HG02678 (cell line): Measurements from ENCODE around the gene KIAA0040.

Source experiments
- ATAC-seq: cut with Tn5 transposase; IDR thresholded peaks from one replicate; pipeline ENCODE4 v1.9.1; 2021; ENCODE audit warnings: mild to moderate bottlenecking, moderate library complexity; ENCODE audit not compliant: unreplicated experiment

KIAA0040 gene

DNA sequence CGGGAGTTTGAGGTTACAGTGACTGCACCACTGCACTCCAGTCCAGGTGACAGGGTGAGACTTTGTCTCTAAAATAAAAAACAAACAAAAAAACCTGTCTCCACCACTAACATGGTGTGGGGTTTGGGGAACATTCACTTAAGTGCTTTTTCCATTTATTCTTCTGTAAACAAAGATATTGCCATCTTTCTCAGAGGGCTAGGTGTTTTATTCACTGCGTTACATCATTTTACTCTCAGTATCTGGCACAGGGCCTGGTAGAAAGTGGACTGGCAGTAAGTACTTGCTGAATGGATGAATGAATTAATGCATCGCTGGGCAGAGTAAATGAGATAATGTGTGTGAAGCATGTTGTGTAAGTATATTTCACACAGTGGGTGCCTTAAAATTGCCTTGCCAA lies 20.1 kb downstream of the KIAA0040 start:
- ATAC-seq, result no peak

DNA sequence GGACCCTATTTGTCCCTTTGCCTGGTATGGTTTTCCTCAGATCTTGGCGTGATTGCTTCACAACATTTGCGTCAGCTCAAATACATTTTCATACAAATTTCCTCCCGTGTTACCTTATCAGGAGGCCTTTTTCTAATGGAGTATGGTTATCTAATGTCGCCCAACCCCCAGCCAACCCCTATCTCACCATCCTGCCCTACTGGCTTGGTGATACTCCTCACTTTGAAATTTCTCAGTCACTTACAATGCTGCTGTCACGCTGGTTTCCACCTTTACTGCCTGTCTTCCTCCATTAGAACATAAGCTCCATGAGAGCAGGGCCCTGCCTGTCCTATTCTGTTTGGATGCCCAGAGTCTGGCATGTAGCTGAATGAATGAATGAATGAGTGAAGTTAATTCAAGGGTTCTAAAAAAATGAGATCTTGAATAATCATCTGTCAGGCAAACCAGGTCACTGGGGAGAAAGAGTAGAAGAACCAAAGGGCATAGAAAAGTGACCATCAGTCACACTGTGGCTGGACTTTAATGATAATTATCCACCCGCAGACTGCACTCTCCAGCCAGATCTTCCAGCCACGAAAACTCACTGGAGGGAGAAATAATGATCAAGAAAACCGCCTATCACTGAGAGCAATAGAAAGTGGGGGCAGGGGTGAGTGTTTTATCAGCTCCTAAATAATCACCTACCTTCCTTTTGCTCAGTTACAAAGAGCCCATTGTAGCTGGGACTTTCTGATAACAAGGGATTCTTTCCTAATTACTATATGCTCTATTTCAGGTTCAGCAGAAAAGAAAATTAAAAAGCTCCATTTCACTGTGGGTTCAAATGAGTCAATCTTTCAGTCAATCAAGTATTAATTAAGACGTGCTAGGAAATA lies 21.3 kb downstream of the KIAA0040 start:
- ATAC-seq, result no peak

DNA sequence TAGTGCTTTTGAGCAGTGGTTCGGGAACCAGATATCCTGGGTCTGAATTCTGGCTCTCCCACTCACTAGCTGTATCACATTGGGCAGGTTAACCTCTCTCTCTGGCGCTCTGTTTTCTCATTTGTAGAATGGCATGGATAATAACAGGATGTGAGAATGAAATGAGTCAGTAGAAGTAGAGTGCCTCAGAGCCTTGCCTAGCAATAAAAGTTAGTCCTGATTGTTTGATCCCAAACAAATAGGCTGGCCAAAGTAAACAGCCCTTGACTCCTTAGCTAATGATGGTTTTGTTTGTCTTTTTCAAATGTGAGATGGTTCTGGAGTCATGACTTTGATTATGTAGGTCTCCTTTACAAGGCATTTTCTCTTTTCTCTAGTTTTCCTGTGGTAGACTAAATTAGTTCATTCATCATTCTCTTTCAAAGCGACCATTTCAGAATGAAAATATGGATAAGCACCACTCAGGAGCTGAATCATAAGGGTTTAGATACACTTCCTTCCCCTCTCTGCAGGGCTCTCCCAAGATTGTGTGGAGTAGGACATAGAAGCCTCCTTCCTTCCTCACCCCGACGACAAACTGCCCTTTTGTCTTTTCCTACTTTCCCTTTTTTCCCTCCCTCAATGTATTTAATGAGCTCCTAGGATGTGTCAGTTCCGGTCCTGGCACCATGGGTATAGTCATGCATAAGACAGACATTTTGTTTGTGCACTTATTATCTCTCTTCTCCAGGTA lies 23.1 kb downstream of the KIAA0040 start:
- ATAC-seq, result no peak

- ATAC-seq, result no peak
These were observed 23.8 kb downstream of the KIAA0040 start for GRCh38 chr1:175168782-175169181.

GRCh38 chr1:175167861-175168260 lies 24.7 kb downstream of the KIAA0040 start:
- ATAC-seq, result no peak

- ATAC-seq, result no peak
These were observed 25.8 kb downstream of the KIAA0040 start for GRCh38 chr1:175166746-175167145.

DNA sequence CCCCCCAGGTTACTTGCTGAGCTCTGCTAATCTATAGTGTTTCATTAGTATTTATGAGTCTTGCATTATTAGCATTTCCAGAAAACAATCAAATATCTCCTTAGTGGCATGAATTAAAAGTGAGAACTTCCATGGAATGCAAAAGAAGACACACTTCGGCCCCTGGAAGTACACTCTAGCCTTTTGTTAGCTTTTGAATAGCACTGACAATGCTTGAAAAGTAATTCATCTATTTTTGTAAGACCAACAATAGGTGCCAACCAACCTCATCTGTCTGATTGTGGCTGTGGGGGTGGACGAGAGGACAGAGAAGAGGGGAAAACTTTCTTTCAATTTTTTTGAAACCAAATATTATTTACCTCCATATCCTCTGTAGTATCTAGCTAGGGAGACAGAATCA lies 27.8 kb downstream of the KIAA0040 start:
- ATAC-seq, result no peak

- no peak for ATAC-seq
These were observed 28.9 kb downstream of the KIAA0040 start for GRCh38 chr1:175163702-175164101.

DNA sequence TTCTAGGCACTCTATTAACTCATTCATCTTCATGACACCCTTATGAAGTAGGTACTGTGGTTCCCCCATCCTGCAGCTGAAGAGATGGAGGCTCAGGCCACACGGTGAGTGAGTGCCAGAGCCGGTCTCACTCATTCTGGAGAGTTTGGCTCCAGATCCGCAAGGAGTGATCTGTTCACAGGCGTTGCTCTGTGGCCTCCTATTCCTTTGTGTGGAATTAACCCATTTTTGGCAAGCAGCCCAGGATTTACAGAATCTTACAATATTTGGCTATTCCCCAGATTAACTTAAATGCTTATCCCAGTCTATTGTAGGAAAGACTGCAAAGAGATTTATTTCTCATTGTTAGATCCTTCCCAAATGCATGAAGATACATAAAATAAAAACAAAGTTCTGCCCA lies 29.6 kb downstream of the KIAA0040 start:
- no peak for ATAC-seq

GRCh38 chr1:175158170-175158591 lies 34.4 kb downstream of the KIAA0040 start:
- ATAC-seq, result no peak

GRCh38 chr1:175157200-175157599 lies 35.4 kb downstream of the KIAA0040 start:
- ATAC-seq, result no peak

DNA sequence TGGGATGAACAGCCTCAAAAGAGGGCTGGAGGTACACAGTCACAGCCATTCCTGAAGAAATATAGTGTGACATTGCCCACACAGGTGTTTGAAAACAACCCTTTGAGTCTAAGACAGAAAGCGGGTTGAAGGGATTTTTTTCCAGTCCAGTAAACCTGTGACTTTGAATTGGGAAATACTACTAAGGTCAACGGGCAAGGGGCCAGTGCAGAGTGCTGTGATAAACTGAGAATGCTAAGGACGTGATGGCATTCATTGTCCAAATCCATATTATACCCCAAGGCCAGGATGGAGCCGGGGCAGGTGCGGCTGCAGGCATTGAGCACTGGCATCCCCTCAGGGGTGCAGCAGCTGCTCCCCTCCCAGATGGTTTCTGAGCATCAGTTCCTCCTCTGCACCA lies 36.6 kb downstream of the KIAA0040 start:
- ATAC-seq, result no peak

DNA sequence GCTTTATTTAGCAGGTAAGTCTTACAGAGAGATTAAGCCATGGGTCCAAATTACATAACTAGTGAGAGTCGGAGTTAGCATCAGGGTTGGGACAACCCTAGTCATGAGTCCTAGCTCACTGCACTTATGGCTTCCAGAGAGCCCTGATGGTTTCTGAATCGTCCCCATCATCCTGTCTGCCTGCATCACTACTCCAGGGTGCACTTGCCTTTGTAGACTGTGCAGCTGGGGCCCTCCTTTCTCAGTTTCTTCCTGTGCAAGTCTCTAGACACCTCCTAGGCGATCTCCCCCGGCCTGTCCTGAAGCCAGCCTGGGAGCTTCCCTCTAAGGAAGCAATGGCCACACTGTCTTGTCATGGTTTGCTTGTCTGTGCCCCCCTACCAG lies 37.1 kb downstream of the KIAA0040 start:
- no peak for ATAC-seq

DNA sequence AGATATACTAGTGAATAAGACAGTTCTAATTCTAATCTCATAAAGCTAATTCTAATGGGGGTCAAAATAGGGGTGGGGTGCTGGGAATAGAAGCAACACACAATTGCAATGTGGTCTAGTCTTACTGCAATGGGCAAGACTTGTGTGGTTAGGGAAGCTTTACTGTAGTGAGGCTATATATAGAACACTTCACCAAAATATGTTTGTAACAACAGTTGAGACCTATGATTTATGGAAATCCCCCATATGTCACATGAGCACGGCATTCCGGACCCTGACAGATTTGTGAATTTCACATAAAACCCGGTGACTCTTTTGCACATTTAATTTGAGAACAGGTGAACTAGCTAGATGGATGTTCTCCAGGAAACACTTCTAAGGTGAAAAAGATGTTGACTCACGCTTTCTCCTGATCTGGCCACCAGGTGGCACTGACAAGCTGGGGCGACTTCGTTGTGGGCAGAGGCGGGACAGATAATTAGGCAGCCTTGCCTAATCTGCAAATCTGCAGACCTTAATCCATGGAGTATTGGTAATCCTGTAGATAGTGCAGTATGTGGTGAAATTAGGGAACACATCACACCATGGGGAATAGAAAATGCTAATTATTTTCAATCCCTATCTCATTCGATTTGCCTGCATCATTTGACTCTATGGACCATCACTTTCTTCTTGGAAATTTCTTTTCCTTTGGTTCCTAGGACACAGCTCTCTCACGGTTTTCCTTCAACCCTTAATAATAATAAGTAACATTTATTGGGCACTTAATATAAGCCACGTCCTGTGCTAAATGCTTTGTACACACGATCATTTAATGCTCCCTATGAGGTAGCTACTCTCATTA lies 37.7 kb downstream of the KIAA0040 start:
- peak; percentile 61 for ATAC-seq

GRCh38 chr1:175152006-175152652 lies 40.4 kb downstream of the KIAA0040 start:
- peak; percentile 54 for ATAC-seq

DNA sequence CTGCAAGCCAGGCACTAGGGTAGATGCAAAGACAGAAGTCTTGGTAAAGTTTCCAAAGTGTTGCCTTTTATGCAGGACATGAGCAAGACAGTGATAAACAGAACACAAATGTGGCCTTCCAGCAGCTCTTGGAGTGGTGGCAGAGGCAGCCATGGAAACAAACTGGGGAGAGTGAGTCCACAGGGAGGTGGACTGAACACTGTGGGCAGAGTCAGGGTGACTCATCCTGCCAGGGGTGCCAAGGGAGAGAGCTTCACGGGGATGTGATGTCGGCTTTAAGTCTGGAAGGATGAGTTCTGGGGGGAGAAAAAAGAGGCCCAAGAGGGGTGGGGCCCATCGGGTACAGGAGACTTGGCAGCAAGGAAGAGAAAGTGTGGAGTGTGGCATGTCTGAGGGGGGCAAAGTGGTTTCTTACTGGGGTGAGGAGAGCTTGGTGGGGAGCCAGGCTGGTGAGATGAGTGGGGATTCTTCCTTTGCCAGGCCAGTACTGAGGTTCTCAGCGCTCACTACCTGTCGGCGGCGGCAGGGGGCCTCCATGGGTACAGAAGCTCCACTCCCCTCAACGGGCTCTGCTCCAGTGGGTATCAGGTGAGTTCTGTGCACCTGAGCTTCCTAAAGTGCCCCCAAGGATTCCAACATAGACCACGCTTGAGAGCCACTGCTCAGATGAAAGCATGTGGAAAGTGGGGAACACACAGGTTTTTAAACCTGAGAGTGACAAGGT lies 41.8 kb downstream of the KIAA0040 start:
- no peak for ATAC-seq

DNA sequence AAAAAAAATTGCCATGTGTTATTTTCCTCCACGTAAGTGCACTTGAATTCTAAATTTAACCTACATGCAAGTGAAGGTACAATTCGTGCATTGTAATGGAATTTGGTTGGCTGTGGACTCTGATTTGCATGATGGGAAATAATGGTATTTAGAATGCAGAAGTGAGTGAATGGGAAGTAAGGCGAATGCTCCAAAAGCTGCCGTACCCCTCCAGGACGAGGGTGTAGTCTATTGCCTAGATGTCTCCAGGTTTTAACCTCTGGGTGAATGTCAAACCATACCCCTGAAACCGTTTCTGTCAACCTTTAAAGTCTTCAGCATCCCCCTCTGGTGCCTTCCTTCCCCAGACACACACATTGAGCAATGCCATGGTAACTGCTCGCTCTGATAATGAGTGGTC lies 44.5 kb downstream of the KIAA0040 start:
- ATAC-seq, result no peak

- no peak for ATAC-seq
These were observed 45.0 kb downstream of the KIAA0040 start for GRCh38 chr1:175147569-175147968.

- peak; percentile 56 for ATAC-seq
These were observed 45.9 kb downstream of the KIAA0040 start for GRCh38 chr1:175146529-175147213.
